ENCODE measurements around the gene MATR3. TPM values are rescaled to one million over a fixed set of nuclear protein-coding genes. Genes with fewer than 3 reads are reported as not detected.
A peak's percentile ranks its signal among the peaks of the same experiment; 100 is the strongest.
"Not testable (repeated sequence)": the region's sequence is repeated elsewhere in the genome, so short reads cannot be mapped to it uniquely, and the experiment has no call there.

Gene MATR3
- total and polyA plus RNA-seq, 8 donors = 68.2 to 352 (median 116) TPM

GRCh38 chr5:139267481-139267880 is 26.1 kb upstream of the MATR3 start:
- 75 to 85% (median 83%) methylated on average over 2 of the region's 2 CpGs for WGBS, 5 donors
- no peak for DNase-seq
- TF ChIP-seq CTCF (IDR thresholded peaks at IDR 0.05) (no peak), EP300 (IDR thresholded peaks at IDR 0.05) (no peak), POLR2AphosphoS5 (IDR thresholded peaks at IDR 0.05) (no peak), POLR2A (IDR thresholded peaks at IDR 0.05) (no peak)
- intact Hi-C loops (cut with DNase I; ENCODE audit: low total_unique reads) = no loop called here
- Histone ChIP-seq H3K27me3 (no peaks in the 10 kb centered on the region), H3K27ac (no peak overlapping the region), H3K4me3 (no peak overlapping the region), H3K9me3 (no peaks in the 10 kb centered on the region), H3K4me1 (peaks cover 1 to 33% (median 17%) of the 10 kb centered on the region in 4 donors), H3K36me3 (no peaks in the 10 kb centered on the region)

GRCh38 chr5:139268364-139269202 is 25.0 kb upstream of the MATR3 start:
- Histone ChIP-seq H3K4me3 (no peak overlapping the region), H3K27ac (peak overlapping the region in 1 of 5 donors; percentile 46), H3K9me3 (no peaks in the 10 kb centered on the region), H3K36me3 (no peaks in the 10 kb centered on the region), H3K4me1 (peaks cover 10 to 39% (median 24%) of the 10 kb centered on the region in 4 donors), H3K27me3 (no peaks in the 10 kb centered on the region)
- DNase-seq = no peak
- TF ChIP-seq CTCF (IDR thresholded peaks at IDR 0.05) = no peak
- no peak for TF ChIP-seq POLR2A (IDR thresholded peaks at IDR 0.05)
- TF ChIP-seq POLR2AphosphoS5 (IDR thresholded peaks at IDR 0.05) = no peak
- TF ChIP-seq EP300 (IDR thresholded peaks at IDR 0.05) = no peak
- WGBS, 5 donors = 70 to 82% (median 77%) methylated on average over 5 of the region's 5 CpGs
- intact Hi-C loops (cut with DNase I; ENCODE audit: low total_unique reads) = no loop called here

GRCh38 chr5:139270718-139271117 is 22.8 kb upstream of the MATR3 start:
- intact Hi-C loops (cut with DNase I; ENCODE audit: low total_unique reads); H3K9me3 ChIP-seq; H3K36me3 ChIP-seq; H3K27me3 ChIP-seq; H3K4me3 ChIP-seq; DNase-seq: not testable (repeated sequence)
- peak overlapping the region in 2 of 5 donors; percentile 17 to 87 for H3K27ac ChIP-seq
- WGBS, 5 donors = 83 to 95% (median 87%) methylated on average over 2 of the region's 2 CpGs
- peaks cover 24 to 56% (median 40%) of the 10 kb centered on the region in 4 donors for H3K4me1 ChIP-seq

GRCh38 chr5:139271201-139272027 is 22.1 kb upstream of the MATR3 start:
- 25 to 35% (median 30%) methylated on average over 4 of the region's 4 CpGs for WGBS, 5 donors
- Histone ChIP-seq H3K27me3 (no peaks in the 10 kb centered on the region), H3K4me3 (no peak overlapping the region), H3K36me3 (no peaks in the 10 kb centered on the region), H3K27ac (peak overlapping the region in 2 of 5 donors; percentile 17 to 87), H3K9me3 (no peaks in the 10 kb centered on the region), H3K4me1 (peaks cover 24 to 63% (median 46%) of the 10 kb centered on the region in 4 donors)
- intact Hi-C loops (cut with DNase I; ENCODE audit: low total_unique reads) = no loop called here
- DNase-seq = no peak
- TF ChIP-seq POLR2A (IDR thresholded peaks at IDR 0.05) = no peak
- no peak for TF ChIP-seq CTCF (IDR thresholded peaks at IDR 0.05)
- TF ChIP-seq POLR2AphosphoS5 (IDR thresholded peaks at IDR 0.05) = peak in 2 of 3 donors; percentile 34 to 63
- TF ChIP-seq EP300 (IDR thresholded peaks at IDR 0.05) = no peak
